Mononuclear cell (primary cell): ENCODE measurements around the gene RPGRIP1. TPM values are rescaled to one million over a fixed set of nuclear protein-coding genes. Genes with fewer than 3 reads are reported as not detected.
A peak's percentile ranks its signal among the peaks of the same experiment; 100 is the strongest.

Source experiments
- H3K27me3 ChIP-seq: 2 replicates; pipeline ENCODE4 v1.6.0; 2011; ENCODE audit warnings: low read length, control low read depth; ENCODE audit not compliant: insufficient read depth
- H3K4me1 ChIP-seq: 2 replicates; pipeline ENCODE4 v1.5.1; 2011; ENCODE audit warnings: mild to moderate bottlenecking, low read length, control low read depth; ENCODE audit not compliant: insufficient read depth
- H3K4me3 ChIP-seq: 2 replicates; pipeline ENCODE4 v1.5.1; 2011; ENCODE audit warnings: mild to moderate bottlenecking, low read length, moderate library complexity
- H3K9me3 ChIP-seq: 2 replicates; pipeline ENCODE4 v1.5.1; 2011; ENCODE audit warnings: low read depth, mild to moderate bottlenecking, control low read depth, low read length
- total RNA-seq: library from RNA; depleted of rRNA; stranded (reverse); fragments of >200 nt; gene quantifications from one replicate; pipeline ENCODE4 v1.2.3, GENCODE V29; 2012

RPGRIP1 gene
- total RNA-seq, 1 donor, result 0.42 TPM

DNA sequence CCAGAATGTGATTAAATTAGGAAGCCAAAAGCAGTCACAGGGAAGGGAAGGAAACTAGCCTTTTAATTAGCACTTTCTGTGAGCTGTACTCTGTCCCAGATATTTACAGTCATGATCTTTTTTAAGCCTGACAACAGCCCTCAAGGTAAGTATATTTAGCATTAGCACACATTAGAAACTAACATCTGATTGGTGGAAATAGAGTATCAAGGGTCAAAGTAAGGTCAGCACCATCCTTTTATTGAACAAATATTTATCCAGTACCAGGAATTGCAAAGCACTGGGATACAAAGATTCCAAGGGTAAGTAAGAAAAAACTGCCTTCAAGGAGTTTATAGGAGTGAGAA lies 28.2 kb downstream of the RPGRIP1 start:
- no peaks in the 10 kb centered on the region for H3K27me3 ChIP-seq
- no peak overlapping the region for H3K4me3 ChIP-seq
- H3K9me3 ChIP-seq, result no peaks in the 10 kb centered on the region
- peaks cover 14% of the 10 kb centered on the region for H3K4me1 ChIP-seq

DNA sequence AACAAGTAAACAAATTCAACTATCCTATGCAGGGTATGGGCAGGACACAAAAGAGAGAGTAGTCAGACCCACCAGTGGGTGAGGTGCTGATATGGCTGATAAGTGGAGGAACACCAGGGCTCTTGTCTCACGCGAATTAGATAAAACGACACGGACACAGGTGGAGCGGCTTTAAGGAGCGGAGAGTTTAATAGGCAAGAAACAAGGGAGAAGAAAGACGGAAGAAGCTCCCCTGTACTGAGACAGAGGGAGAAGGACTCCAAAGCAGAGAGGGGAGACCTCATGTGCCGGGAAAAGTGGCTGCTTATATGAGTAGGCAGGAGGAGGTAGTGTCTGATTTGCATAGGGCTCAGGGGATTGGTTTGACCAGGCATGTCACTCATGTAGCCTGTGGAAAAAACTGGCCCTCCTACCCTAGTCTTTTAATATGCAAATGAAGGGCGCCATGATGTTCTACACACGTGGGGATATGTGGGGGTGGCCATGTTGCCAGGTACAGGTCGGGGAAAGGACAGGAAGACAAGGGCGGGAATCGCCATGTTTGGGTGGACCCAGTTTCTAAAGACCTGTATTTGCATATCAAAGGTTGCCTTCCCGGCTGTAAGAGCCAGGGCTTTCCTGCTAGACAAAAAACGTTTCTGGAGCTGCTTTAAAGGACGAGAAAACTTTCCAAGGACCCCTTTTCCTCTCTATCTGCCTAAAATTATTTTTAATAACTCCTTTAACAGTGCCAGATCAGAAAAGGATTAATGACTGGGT lies 28.8 kb downstream of the RPGRIP1 start:
- H3K9me3 ChIP-seq, result no peaks in the 10 kb centered on the region
- peak overlapping the region; percentile 32 for H3K4me3 ChIP-seq
- H3K27me3 ChIP-seq, result no peaks in the 10 kb centered on the region
- peaks cover 19% of the 10 kb centered on the region for H3K4me1 ChIP-seq

DNA sequence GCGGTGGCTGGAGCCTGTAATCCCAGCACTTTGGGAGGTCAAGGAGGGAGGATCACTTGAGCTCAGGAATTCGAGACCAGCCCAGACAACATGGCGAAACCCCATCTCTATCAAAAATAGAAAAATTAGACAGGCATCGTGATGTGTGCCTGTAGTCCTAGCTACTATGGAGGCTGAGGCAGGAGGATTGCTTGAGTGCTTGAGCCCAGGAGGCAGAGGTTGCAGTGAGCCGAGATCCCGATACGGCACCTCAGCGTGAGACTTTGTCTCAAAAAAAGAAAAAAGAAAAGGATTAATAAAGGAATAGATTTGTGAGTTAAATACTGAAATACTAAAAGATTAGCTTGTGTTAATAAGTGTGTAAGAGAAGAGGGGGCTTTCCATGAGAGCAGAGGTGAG lies 29.4 kb downstream of the RPGRIP1 start:
- H3K4me1 ChIP-seq, result peaks cover 25% of the 10 kb centered on the region
- H3K27me3 ChIP-seq, result no peaks in the 10 kb centered on the region
- peak overlapping the region; percentile 32 for H3K4me3 ChIP-seq
- no peaks in the 10 kb centered on the region for H3K9me3 ChIP-seq

DNA sequence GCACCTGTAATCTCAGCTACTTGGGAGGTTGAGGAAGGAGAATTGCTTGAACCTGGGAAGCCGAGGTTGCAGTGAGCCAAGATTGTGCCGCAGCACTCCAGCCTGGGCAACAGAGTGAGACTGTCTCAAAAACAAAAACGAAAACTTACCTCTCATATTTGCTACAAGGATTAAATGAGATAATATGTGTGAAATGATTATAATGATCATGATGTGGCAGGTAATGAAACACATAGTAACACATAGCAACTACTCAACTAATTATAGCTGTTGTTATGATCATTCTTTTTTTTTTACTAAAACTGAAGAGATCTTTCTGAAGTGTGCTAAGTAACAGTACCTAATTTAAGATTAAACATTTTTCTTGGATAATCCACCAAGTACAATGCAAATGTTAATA lies 30.1 kb downstream of the RPGRIP1 start:
- H3K4me3 ChIP-seq, result no peak overlapping the region
- no peaks in the 10 kb centered on the region for H3K27me3 ChIP-seq
- peaks cover 27% of the 10 kb centered on the region for H3K4me1 ChIP-seq
- no peaks in the 10 kb centered on the region for H3K9me3 ChIP-seq

DNA sequence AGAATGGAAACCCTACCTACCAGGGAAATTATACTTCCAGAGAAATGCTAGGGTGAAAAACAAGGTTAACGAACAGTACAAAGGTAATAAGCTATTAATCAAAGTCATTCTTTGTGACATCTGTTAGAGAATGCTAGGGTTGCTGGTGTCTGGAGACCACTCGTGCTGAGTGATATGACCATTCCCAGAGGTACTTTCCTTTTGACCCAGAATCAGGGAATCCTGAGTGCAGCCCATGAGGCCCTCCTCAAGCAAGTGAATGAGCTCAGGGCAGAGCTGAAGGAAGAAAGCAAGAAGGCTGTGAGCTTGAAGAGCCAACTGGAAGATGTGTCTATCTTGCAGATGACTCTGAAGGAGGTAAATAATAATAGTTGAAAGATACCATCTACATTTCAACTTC lies 31.7 kb downstream of the RPGRIP1 start:
- H3K4me3 ChIP-seq, result no peak overlapping the region
- H3K27me3 ChIP-seq, result no peaks in the 10 kb centered on the region
- no peaks in the 10 kb centered on the region for H3K9me3 ChIP-seq
- H3K4me1 ChIP-seq, result peaks cover 30% of the 10 kb centered on the region

DNA sequence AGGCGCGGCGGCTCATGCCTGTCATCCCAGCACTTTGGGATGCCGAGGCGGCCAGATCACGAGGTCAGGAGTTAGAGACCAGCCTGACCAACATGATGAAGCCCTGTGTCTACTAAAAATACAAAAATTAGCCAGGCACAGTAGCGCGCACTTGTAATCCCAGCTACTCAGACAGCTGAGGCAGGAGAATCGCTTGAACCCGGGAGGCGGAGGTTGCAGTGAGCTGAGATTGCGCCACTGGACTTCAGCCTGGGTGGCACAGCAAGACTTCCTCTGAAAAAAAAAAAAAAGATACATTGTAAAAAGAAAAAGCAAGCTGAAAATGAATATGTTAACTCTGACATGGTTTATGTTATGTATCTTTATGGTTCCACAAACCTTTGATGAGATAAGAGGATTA lies 33.6 kb downstream of the RPGRIP1 start:
- H3K4me1 ChIP-seq, result peaks cover 42% of the 10 kb centered on the region
- no peaks in the 10 kb centered on the region for H3K9me3 ChIP-seq
- no peaks in the 10 kb centered on the region for H3K27me3 ChIP-seq
- H3K4me3 ChIP-seq, result no peak overlapping the region

DNA sequence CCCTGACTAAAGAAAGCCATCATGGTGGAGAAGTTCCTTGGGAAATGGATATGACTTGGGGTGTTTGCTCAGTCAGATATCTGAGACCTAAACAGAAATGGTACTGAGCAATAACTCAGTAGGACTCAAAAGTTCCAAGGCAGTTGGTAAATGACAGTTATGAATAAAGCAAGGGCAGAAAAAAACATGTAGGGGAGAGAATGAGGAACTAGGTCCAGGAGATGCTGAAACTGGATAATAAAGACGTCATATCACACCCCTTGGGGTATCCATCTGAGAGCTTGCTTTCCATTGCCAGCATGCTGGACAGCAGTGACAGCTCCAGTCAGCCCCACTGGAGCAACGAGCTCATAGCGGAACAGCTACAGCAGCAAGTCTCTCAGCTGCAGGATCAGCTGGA lies 37.5 kb downstream of the RPGRIP1 start:
- Histone ChIP-seq H3K27me3 (no peaks in the 10 kb centered on the region), H3K4me3 (no peak overlapping the region), H3K9me3 (no peaks in the 10 kb centered on the region), H3K4me1 (peaks cover 53% of the 10 kb centered on the region)

DNA sequence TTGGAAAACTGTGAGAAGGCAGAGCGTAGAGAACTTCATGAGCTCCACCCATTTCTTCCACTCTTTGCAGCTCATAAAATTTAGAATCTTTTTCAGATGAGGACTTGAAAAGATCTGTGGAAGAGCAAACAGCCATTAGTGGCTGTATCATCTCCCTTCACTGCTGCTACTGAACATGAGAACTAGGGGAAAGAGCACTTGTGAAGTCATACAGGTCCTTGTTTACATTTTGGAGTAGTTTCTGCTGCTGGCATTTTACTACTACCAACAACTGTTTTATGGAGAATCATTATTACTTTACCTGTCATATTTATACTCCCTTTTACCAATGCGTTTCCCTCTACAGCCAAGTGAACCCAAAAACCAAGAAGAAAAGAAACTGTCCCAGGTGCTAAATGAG lies 41.0 kb downstream of the RPGRIP1 start:
- no peaks in the 10 kb centered on the region for H3K9me3 ChIP-seq
- H3K4me3 ChIP-seq, result no peak overlapping the region
- H3K27me3 ChIP-seq, result no peaks in the 10 kb centered on the region
- peaks cover 40% of the 10 kb centered on the region for H3K4me1 ChIP-seq

DNA sequence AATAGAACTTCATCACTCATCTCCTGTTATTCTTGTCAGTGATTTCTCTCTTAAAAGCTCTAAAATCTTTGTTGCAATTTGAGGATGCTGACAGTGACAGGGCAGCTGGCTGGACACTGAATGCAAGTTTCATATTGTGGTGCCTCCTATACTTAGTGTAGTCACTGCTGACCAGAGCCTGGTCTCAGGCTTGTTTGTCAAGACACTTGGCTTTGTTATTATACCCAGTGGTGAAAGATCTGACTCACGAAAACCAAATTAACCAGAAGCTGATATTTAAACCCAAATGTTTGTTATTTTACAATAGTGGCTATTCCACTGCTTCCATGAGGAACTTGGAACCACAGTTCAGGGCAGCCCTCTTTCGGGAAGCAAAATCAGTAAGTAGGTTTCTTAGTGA lies 42.8 kb downstream of the RPGRIP1 start:
- H3K4me3 ChIP-seq, result no peak overlapping the region
- no peaks in the 10 kb centered on the region for H3K27me3 ChIP-seq
- no peaks in the 10 kb centered on the region for H3K9me3 ChIP-seq
- peaks cover 26% of the 10 kb centered on the region for H3K4me1 ChIP-seq

DNA sequence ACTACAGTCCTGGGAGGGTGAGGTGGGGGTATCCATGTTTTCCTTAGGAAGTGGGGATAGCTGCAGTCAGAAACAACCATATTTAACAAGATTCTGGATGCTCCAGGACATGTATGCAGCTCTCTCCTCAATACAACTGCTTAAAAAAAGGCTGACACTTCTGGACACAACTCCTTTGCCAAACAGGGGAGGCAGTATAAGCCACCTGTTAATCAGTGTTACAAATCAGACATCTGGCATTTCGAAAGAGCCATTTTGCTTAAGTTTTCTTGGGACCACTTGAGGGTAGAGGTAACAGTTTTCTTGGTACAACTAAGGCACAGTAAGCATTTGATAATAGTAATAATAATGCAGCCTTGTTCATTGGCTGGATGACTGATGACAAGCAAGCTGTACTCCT lies 47.1 kb downstream of the RPGRIP1 start:
- H3K9me3 ChIP-seq, result no peaks in the 10 kb centered on the region
- no peaks in the 10 kb centered on the region for H3K4me1 ChIP-seq
- no peaks in the 10 kb centered on the region for H3K27me3 ChIP-seq
- H3K4me3 ChIP-seq, result no peak overlapping the region

Other genes with a start within 250 kb of the RPGRIP1 start
- gene TPPP2, start 249.9 kb upstream of the RPGRIP1 start, total RNA-seq, result not detected
- gene RNASE13, start 245.3 kb upstream of the RPGRIP1 start, total RNA-seq, result not detected
- not detected for gene RNASE7, start 237.7 kb upstream of the RPGRIP1 start, total RNA-seq
- gene RNASE8, start 222.3 kb upstream of the RPGRIP1 start, total RNA-seq, result not detected
- 12.9 TPM for gene ARHGEF40, start 209.8 kb upstream of the RPGRIP1 start, total RNA-seq
- gene ZNF219, start 181.4 kb upstream of the RPGRIP1 start, total RNA-seq, result 8.9 TPM
- gene TMEM253, start 179.0 kb upstream of the RPGRIP1 start, total RNA-seq, result 0.21 TPM
- not detected for gene OR5AU1, start 124.0 kb upstream of the RPGRIP1 start, total RNA-seq
- 1,082 TPM for gene HNRNPC, start 10.6 kb upstream of the RPGRIP1 start, total RNA-seq
- gene SUPT16H, start 103.9 kb downstream of the RPGRIP1 start, total RNA-seq, result 59.5 TPM
- 99.9 TPM for gene CHD8, start 176.0 kb downstream of the RPGRIP1 start, total RNA-seq
- gene RAB2B, start 196.9 kb downstream of the RPGRIP1 start, total RNA-seq, result 26.7 TPM
- gene TOX4, start 197.1 kb downstream of the RPGRIP1 start, total RNA-seq, result 51.1 TPM
- gene METTL3, start 231.3 kb downstream of the RPGRIP1 start, total RNA-seq, result 41.3 TPM
- 0.94 TPM for gene SALL2, start 246.3 kb downstream of the RPGRIP1 start, total RNA-seq